GM23338 (cell line): ENCODE results near the gene MAP4. TPM values are rescaled to one million over a fixed set of nuclear protein-coding genes. Genes with fewer than 3 reads are reported as not detected.

ENCODE experiments used
- ATAC-seq: fragments of 200-7000 bp; cut with Tn5 transposase; 3 replicates; pipeline ENCODE4 v1.9.1; 2020
- DNase-seq: peaks from one replicate; pipeline ENCODE4 v3.0.0-alpha.2; 2015; ENCODE audit warnings: low spot score
- H2AFZ ChIP-seq: fragments of 200-600 bp; sonication (generic); 2 replicates; pipeline ENCODE4 v1.8.0; 2016; ENCODE audit warnings: antibody characterized with exemption, mild to moderate bottlenecking, moderate library complexity
- H3F3A ChIP-seq: fragments of 200-600 bp; sonication (generic); replicated peaks from 2 replicates; pipeline ENCODE4 v1.8.0; 2017; ENCODE audit warnings: antibody characterized with exemption, mixed run types, low read depth
- H3K27ac ChIP-seq: fragments of 200-600 bp; sonication (generic); 2 replicates; pipeline ENCODE4 v1.6.1; 2016; ENCODE audit warnings: low read depth
- H3K27me3 ChIP-seq: fragments of 200-600 bp; sonication (generic); 2 replicates; pipeline ENCODE4 v1.8.0; 2016; ENCODE audit warnings: mild to moderate bottlenecking, mixed run types, moderate library complexity; ENCODE audit not compliant: insufficient read depth
- H3K36me3 ChIP-seq: fragments of 200-600 bp; sonication (generic); 2 replicates; pipeline ENCODE4 v1.8.0; 2016; ENCODE audit warnings: mild to moderate bottlenecking; ENCODE audit not compliant: insufficient read depth
- H3K4me1 ChIP-seq: fragments of 200-600 bp; sonication (generic); 2 replicates; pipeline ENCODE4 v1.8.0; 2016; ENCODE audit warnings: mild to moderate bottlenecking, moderate library complexity; ENCODE audit not compliant: insufficient read depth
- H3K4me2 ChIP-seq: fragments of 200-600 bp; sonication (generic); 2 replicates; pipeline ENCODE4 v1.7.1; 2017; ENCODE audit warnings: mixed run types
- H3K4me3 ChIP-seq: fragments of 200-600 bp; sonication (generic); 2 replicates; pipeline ENCODE4 v1.6.1; 2016; ENCODE audit warnings: mixed run types
- H3K79me2 ChIP-seq: fragments of 200-600 bp; sonication (generic); replicated peaks from 2 replicates; pipeline ENCODE4 v1.8.0; 2017; ENCODE audit warnings: mild to moderate bottlenecking; ENCODE audit not compliant: insufficient read depth
- H3K9me2 ChIP-seq: fragments of 200-600 bp; sonication (generic); 2 replicates; pipeline ENCODE4 v1.8.0; 2017; ENCODE audit not compliant: insufficient read depth
- H4K20me1 ChIP-seq: fragments of 200-600 bp; sonication (generic); replicated peaks from 2 replicates; pipeline ENCODE4 v1.8.0; 2017; ENCODE audit warnings: mild to moderate bottlenecking; ENCODE audit not compliant: insufficient read depth
- H3K27ac Mint-ChIP-seq: 2 replicates; pipeline ENCODE4 v1.8.0; 2020; ENCODE audit warnings: inconsistent platforms, mild to moderate bottlenecking, moderate library complexity, mixed read lengths
- H3K27me3 Mint-ChIP-seq: 3 replicates; pipeline ENCODE4 v1.8.0; 2022; ENCODE audit warnings: low read depth, mild to moderate bottlenecking, moderate library complexity, mixed read lengths, inconsistent platforms; ENCODE audit not compliant: insufficient read depth, poor library complexity
- H3K36me3 Mint-ChIP-seq: 3 replicates; pipeline ENCODE4 v1.8.0; 2021; ENCODE audit warnings: low read depth, mild to moderate bottlenecking, inconsistent platforms, moderate library complexity, mixed read lengths
- H3K4me1 Mint-ChIP-seq: 3 replicates; pipeline ENCODE4 v1.8.0; 2020; ENCODE audit warnings: mild to moderate bottlenecking, inconsistent platforms, mixed read lengths
- H3K4me3 Mint-ChIP-seq: 3 replicates; pipeline ENCODE4 v1.8.0; 2021; ENCODE audit warnings: moderate library complexity, mild to moderate bottlenecking, inconsistent platforms, mixed read lengths
- H3K9me3 Mint-ChIP-seq: 3 replicates; pipeline ENCODE4 v1.8.0; 2020; ENCODE audit warnings: moderate library complexity, mild to moderate bottlenecking, inconsistent platforms, mixed read lengths
- CTCF ChIP-seq, 2 experiments: fragments of 200-600 bp in 1 of 2; sonication (generic) in 1 of 2; conservative IDR thresholded peaks; 2 replicates each; pipeline versions ENCODE4 v1.5.1 to v1.6.1; 2016 to 2017; ENCODE audit warnings: antibody characterized with exemption in 2 of 2, low read depth in 2 of 2, mild to moderate bottlenecking in 2 of 2, moderate library complexity in 1 of 2
- ETS1 ChIP-seq: IDR thresholded peaks from 2 replicates; pipeline ENCODE4 v1.6.1; 2016; ENCODE audit warnings: antibody characterized with exemption
- EZH2 ChIP-seq: fragments of 200-600 bp; sonication (generic); IDR thresholded peaks from one replicate; pipeline ENCODE4 v1.8.0; 2017; ENCODE audit warnings: antibody characterized with exemption, mild to moderate bottlenecking, low read depth; ENCODE audit not compliant: unreplicated experiment
- EZH2phosphoT487 ChIP-seq: fragments of 200-600 bp; sonication (generic); IDR thresholded peaks from one replicate; pipeline ENCODE4 v1.8.1; 2018; ENCODE audit warnings: antibody characterized with exemption; ENCODE audit not compliant: unreplicated experiment
- JUNB ChIP-seq: IDR thresholded peaks from one replicate; pipeline ENCODE4 v1.6.1; 2016; ENCODE audit warnings: antibody characterized with exemption; ENCODE audit not compliant: unreplicated experiment
- POLR2AphosphoS5 ChIP-seq: IDR thresholded peaks from 2 replicates; pipeline ENCODE4 v1.6.1; 2016; ENCODE audit warnings: antibody characterized with exemption, low read depth
- REST ChIP-seq: IDR thresholded peaks from one replicate; pipeline ENCODE4 v1.6.1; 2018; ENCODE audit warnings: antibody characterized with exemption; ENCODE audit not compliant: unreplicated experiment
- ZNF331 ChIP-seq: fragments of 250-450 bp; sonication (Bioruptor Pico); IDR thresholded peaks from 2 replicates; pipeline ENCODE4 v1.5.0; 2020; ENCODE audit warnings: low read depth, mild to moderate bottlenecking, moderate library complexity
- ZNF462 ChIP-seq: fragments of 250-450 bp; sonication (Bioruptor Pico); IDR thresholded peaks from 2 replicates; pipeline ENCODE4 v1.5.0; 2020; ENCODE audit warnings: mild to moderate bottlenecking, moderate library complexity
- polyA plus RNA-seq: library from polyadenylated mRNA; unstranded; fragments of >200 nt; fragmentation: Nextera tagmentation; extraction: Ambion mirVana; gene quantifications from 2 replicates; pipeline ENCODE4 v1.2.1, GENCODE V29; 2016
- total RNA-seq: library from RNA; depleted of rRNA; stranded (reverse); fragments of >200 nt; shearing (Covaris generic); gene quantifications from 2 replicates; pipeline ENCODE4 v1.2.3, GENCODE V29; 2014

MAP4 gene
- total and polyA plus RNA-seq, 2 experiments from 2014 or later, result 103 to 113 TPM

GRCh38 chr3:48058091-48058490, 41.9 kb upstream of the MAP4 start:
- Histone ChIP-seq H3K27ac (no peak overlapping the region), H3K4me3 (no peak overlapping the region), H3K79me2 (peaks cover 67% of the 10 kb centered on the region), H3K9me2 (no peaks in the 10 kb centered on the region), H3K4me2 (no peak overlapping the region), H3K27me3 (no peaks in the 10 kb centered on the region), H3K4me1 (no peaks in the 10 kb centered on the region), H4K20me1 (peaks cover 14% of the 10 kb centered on the region), H2AFZ (no peak overlapping the region), H3K36me3 (peaks cover 5% of the 10 kb centered on the region; the same call in 1 of the 2 replicates), H3F3A (no peaks in the 10 kb centered on the region)
- peaks cover 5% of the 10 kb centered on the region for H3K27me3 Mint-ChIP-seq
- TF ChIP-seq CTCF (conservative IDR thresholded peaks at IDR 0.05; ENCODE audit: low read depth in 2 of 2) (no peak), POLR2AphosphoS5 (no peak)
- ATAC-seq (no peak), DNase-seq (no peak)
- no peaks in the 10 kb centered on the region for H3K4me1 Mint-ChIP-seq
- H3K9me3 Mint-ChIP-seq, result peaks cover 41% of the 10 kb centered on the region
- no peak overlapping the region for H3K4me3 Mint-ChIP-seq
- peaks cover 51% of the 10 kb centered on the region for H3K36me3 Mint-ChIP-seq
- no peak overlapping the region for H3K27ac Mint-ChIP-seq

- Histone ChIP-seq H3K27ac (no peak overlapping the region), H3K4me3 (no peak overlapping the region), H3K79me2 (peaks cover 67% of the 10 kb centered on the region), H3F3A (no peaks in the 10 kb centered on the region), H4K20me1 (peaks cover 17% of the 10 kb centered on the region), H3K9me2 (no peaks in the 10 kb centered on the region), H3K36me3 (peaks cover 5% of the 10 kb centered on the region; the same call in 1 of the 2 replicates), H2AFZ (no peak overlapping the region), H3K4me1 (no peaks in the 10 kb centered on the region), H3K27me3 (no peaks in the 10 kb centered on the region), H3K4me2 (no peak overlapping the region)
- DNase-seq (no peak), ATAC-seq (no peak)
- no peaks in the 10 kb centered on the region for H3K4me1 Mint-ChIP-seq
- H3K36me3 Mint-ChIP-seq, result peaks cover 45% of the 10 kb centered on the region
- peaks cover 37% of the 10 kb centered on the region for H3K9me3 Mint-ChIP-seq
- H3K27ac Mint-ChIP-seq, result no peak overlapping the region
- no peak overlapping the region for H3K4me3 Mint-ChIP-seq
- peaks cover 5% of the 10 kb centered on the region for H3K27me3 Mint-ChIP-seq
- TF ChIP-seq ZNF331 (CRISPR knock-in tag), result no peak
- TF ChIP-seq ETS1, result no peak
- no peak for TF ChIP-seq REST
- no peak for TF ChIP-seq ZNF462 (CRISPR knock-in tag)
- no peak for TF ChIP-seq EZH2phosphoT487
- TF ChIP-seq EZH2, result no peak
- no peak for TF ChIP-seq JUNB
Measured at GRCh38 chr3:48057521-48057920, 41.3 kb upstream of the MAP4 start.
